AG04450 (cell line): ENCODE measurements around the gene POLE4. TPM values are rescaled to one million over a fixed set of nuclear protein-coding genes. Genes with fewer than 3 reads are reported as not detected.

ENCODE experiments used
- CTCF ChIA-PET: fragments of 300-600, 350-600 bp; formaldehyde crosslinking; extraction: SDS; loops from one replicate; lab custom pipeline; 2022; ENCODE audit warnings: antibody characterized with exemption, inconsistent platforms; lab: Charles Lee
- POLR2A ChIA-PET: fragments of 350-600 bp; formaldehyde crosslinking; extraction: SDS; loops from one replicate; lab custom pipeline; 2021; ENCODE audit warnings: antibody characterized with exemption, inconsistent platforms; lab: Yijun Ruan, JAX
- DNase-seq: peaks from one replicate; pipeline ENCODE4 v3.0.0-alpha.2; 2011; ENCODE audit warnings: low read depth, low spot score
- H3K27ac ChIP-seq: one replicate; pipeline ENCODE4 v1.5.1; 2012; ENCODE audit warnings: low read depth, low read length, control low read depth
- H3K27me3 ChIP-seq: one replicate; pipeline ENCODE4 v1.6.0; 2012; ENCODE audit warnings: low read length; ENCODE audit not compliant: control insufficient read depth, insufficient read depth
- H3K4me3 ChIP-seq: 2 replicates; pipeline ENCODE4 v1.5.1; 2011; ENCODE audit warnings: mild to moderate bottlenecking, low read depth, low read length, control low read depth
- H3K9me3 ChIP-seq: 2 replicates; pipeline ENCODE4 v1.5.1; 2012; ENCODE audit warnings: low read length; ENCODE audit not compliant: control insufficient read depth, insufficient read depth
- CTCF ChIP-seq: IDR thresholded peaks from 2 replicates; pipeline ENCODE4 v1.5.1; 2011; ENCODE audit warnings: low read depth, low read length, control low read depth, inconsistent platforms
- polyA plus RNA-seq: library from polyadenylated mRNA; depleted of rRNA; stranded (reverse); fragments of >200 nt; gene quantifications from 2 replicates; pipeline ENCODE4 v1.2.3, GENCODE V29; 2011

POLE4 gene
- polyA plus RNA-seq, 1 experiment, result 50.2 TPM

- POLR2A ChIA-PET, result interaction anchor here (0.6 kb wide), 1 partner anchor 19 kb away, joined by 6 read pairs; no protein-coding TSS in a partner anchor
- Histone ChIP-seq H3K27ac (no peak overlapping the region), H3K9me3 (no peaks in the 10 kb centered on the region), H3K4me3 (no peak overlapping the region), H3K27me3 (no peaks in the 10 kb centered on the region)
- no peak for TF ChIP-seq CTCF
- CTCF ChIA-PET, result interaction anchor here (0.7 to 1.2 kb wide), 3 partner anchors 8 to 142 kb away, joined by 3 to 7 read pairs (median 4); no protein-coding TSS in a partner anchor
- no peak for DNase-seq
These were observed 13.3 kb upstream of the POLE4 start for GRCh38 chr2:74944987-74945787.

- POLR2A ChIA-PET, result no interaction called here
These were observed 12.6 kb upstream of the POLE4 start for GRCh38 chr2:74945788-74946331.

GRCh38 chr2:74947703-74948102, 10.7 kb upstream of the POLE4 start:
- no peak overlapping the region for H3K4me3 ChIP-seq
- TF ChIP-seq CTCF, result no peak
- CTCF ChIA-PET, result no interaction called here
- no peak for DNase-seq
- H3K27ac ChIP-seq, result no peak overlapping the region
- POLR2A ChIA-PET, result no interaction called here
- peaks cover 3% of the 10 kb centered on the region; the same call in 1 of the 2 replicates for H3K9me3 ChIP-seq
- H3K27me3 ChIP-seq, result no peaks in the 10 kb centered on the region

More at GRCh38 chr2:74945788-74946331, 12.6 kb upstream of the POLE4 start:
- Histone ChIP-seq H3K27me3 (no peaks in the 10 kb centered on the region), H3K4me3 (no peak overlapping the region), H3K27ac (no peak overlapping the region), H3K9me3 (no peaks in the 10 kb centered on the region)
- TF ChIP-seq CTCF, result no peak
- CTCF ChIA-PET, result no interaction called here
- DNase-seq, result no peak

GRCh38 chr2:74948779-74949178, 9.7 kb upstream of the POLE4 start:
- H3K9me3 ChIP-seq, result peaks cover 5% of the 10 kb centered on the region; the same call in 1 of the 2 replicates
- no peaks in the 10 kb centered on the region for H3K27me3 ChIP-seq
- TF ChIP-seq CTCF, result no peak
- no peak overlapping the region for H3K4me3 ChIP-seq
- H3K27ac ChIP-seq, result no peak overlapping the region
- ChIA-PET CTCF (no interaction called here), POLR2A (no interaction called here)
- no peak for DNase-seq

- ChIA-PET POLR2A (no interaction called here), CTCF (no interaction called here)
- no peak overlapping the region for H3K4me3 ChIP-seq
- H3K27me3 ChIP-seq, result no peaks in the 10 kb centered on the region
- peaks cover 5% of the 10 kb centered on the region; the same call in 1 of the 2 replicates for H3K9me3 ChIP-seq
- no peak overlapping the region for H3K27ac ChIP-seq
- DNase-seq, result no peak
- no peak for TF ChIP-seq CTCF
These were observed 7.2 kb upstream of the POLE4 start for GRCh38 chr2:74951211-74951754.
